ENCODE results near the gene CLEC1A. TPM values are rescaled to one million over a fixed set of nuclear protein-coding genes. Genes with fewer than 3 reads are reported as not detected.

CLEC1A gene
- total RNA-seq, 4 donors from 2014 or later = 2.3 to 16.7 (median 7.1) TPM

DNA sequence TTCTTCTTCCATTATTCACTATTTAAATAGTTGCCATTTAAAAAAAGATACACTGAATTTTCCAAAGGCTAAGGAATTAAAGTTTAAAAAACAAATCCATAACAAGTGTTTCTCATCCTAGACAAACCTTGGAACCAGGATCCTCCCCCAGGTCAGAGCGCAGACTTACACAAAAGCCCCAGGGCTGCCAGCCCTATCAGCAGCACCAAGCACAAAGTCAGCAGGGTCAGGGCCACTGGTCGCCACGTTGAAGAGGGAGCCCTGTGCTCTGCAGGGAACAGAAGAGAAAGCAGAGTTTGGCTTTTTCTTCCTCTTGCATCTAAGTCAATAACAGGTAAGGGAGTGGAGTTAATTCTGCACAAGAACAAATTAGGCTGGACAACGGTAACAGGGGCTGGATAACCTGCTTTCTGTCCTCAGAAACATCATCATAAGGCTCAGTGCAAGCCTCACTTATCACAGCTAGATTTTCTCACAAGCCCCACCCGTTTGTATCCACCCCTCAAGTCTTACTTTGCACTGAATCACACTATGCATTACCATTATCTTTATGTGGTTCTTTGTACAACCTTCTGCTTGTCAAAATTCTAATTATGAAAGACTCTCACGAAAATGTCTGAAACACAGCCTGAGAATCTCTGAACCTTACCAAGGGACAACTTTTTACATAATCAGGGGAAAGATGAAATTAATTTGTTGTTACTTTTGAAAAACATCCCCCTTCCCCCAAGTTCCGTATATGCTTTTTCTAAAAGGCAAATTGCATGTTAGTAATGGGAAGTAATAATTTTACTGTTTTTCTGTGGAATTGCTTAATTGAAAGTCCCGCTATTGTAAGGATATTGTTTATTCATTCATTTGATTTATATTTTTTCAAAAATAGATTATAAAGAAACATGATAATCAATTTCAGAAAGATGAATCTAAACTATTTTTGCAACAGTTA, 9.6 kb downstream of the CLEC1A start:
- DNase-seq (ENCODE audit: low spot score) (no peak), ATAC-seq (ENCODE audit: low FRiP score) (no peak)
- TF ChIP-seq, protein P1, sequence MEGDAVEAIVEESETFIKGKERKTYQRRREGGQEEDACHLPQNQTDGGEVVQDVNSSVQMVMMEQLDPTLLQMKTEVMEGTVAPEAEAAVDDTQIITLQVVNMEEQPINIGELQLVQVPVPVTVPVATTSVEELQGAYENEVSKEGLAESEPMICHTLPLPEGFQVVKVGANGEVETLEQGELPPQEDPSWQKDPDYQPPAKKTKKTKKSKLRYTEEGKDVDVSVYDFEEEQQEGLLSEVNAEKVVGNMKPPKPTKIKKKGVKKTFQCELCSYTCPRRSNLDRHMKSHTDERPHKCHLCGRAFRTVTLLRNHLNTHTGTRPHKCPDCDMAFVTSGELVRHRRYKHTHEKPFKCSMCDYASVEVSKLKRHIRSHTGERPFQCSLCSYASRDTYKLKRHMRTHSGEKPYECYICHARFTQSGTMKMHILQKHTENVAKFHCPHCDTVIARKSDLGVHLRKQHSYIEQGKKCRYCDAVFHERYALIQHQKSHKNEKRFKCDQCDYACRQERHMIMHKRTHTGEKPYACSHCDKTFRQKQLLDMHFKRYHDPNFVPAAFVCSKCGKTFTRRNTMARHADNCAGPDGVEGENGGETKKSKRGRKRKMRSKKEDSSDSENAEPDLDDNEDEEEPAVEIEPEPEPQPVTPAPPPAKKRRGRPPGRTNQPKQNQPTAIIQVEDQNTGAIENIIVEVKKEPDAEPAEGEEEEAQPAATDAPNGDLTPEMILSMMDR (IDR thresholded peaks at IDR 0.05) = no peak

DNA sequence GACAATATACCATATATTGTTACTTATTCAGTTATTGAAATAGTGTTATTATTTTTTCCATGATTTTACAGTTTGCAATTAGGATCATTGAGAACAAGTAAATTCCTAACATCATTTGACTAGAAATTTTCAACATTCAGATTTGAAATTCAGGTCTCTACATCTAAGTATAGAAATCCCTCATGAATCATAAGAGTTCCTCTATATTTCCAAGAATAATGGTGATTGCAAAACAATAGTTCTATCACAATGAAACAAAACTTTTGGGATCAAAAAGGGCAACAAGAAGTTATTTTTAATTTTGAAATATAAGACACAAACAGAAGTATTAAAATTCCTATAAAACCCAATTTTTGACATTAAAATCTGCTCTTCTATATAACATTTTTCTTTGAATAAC, 10.8 kb downstream of the CLEC1A start:
- TF ChIP-seq, protein P1 (IDR thresholded peaks at IDR 0.05) = no peak
- DNase-seq (ENCODE audit: low spot score) (no peak), ATAC-seq (ENCODE audit: low FRiP score) (no peak)

GRCh38 chr12:10086387-10086786, 12.4 kb downstream of the CLEC1A start:
- ATAC-seq (ENCODE audit: low FRiP score) (no peak), DNase-seq (ENCODE audit: low spot score) (no peak)
- TF ChIP-seq, protein P1 (IDR thresholded peaks at IDR 0.05) = no peak

- no peak for ATAC-seq (ENCODE audit: low FRiP score)
- TF ChIP-seq, protein P1 (IDR thresholded peaks at IDR 0.05) = no peak
- no peak for DNase-seq (ENCODE audit: low spot score)
Observed at GRCh38 chr12:10084733-10085132, 14.1 kb downstream of the CLEC1A start.

- ATAC-seq (ENCODE audit: low FRiP score) (no peak), DNase-seq (ENCODE audit: low spot score) (no peak)
- TF ChIP-seq, protein P1 (IDR thresholded peaks at IDR 0.05) = no peak
Observed at GRCh38 chr12:10082117-10082874, 16.5 kb downstream of the CLEC1A start.

DNA sequence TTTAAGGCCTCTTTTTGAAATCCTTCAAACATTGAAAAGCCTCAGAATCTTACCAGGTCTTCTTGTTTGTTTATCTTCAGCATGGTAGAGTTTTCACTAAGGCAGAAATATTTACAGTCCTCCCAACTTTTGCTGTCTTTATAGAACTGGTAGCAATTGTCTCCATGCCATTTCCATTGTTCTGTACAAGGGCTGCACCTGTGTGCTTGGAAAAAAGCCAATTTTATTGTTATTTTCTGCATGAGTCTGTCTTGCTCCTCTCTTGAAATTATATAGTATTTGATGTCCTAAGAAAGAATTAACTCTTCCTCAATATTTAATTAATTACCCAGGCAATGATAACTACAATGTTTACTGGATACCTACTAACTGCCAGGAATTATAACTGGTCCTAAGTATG, 23.3 kb downstream of the CLEC1A start:
- ATAC-seq (ENCODE audit: low FRiP score) (no peak), DNase-seq (ENCODE audit: low spot score) (no peak)
- TF ChIP-seq, protein P1 (IDR thresholded peaks at IDR 0.05) = no peak
